GM12875 (cell line): ENCODE measurements around the gene KRT73.

Experiments
- H3K4me3 ChIP-seq: one replicate; pipeline ENCODE4 v1.5.1; 2011; ENCODE audit warnings: low read depth, low read length, control low read depth
- CTCF ChIP-seq: IDR thresholded peaks from 2 replicates; pipeline ENCODE4 v1.5.1; 2011; ENCODE audit warnings: low read depth, mild to moderate bottlenecking, control low read depth, inconsistent platforms, low read length, moderate library complexity, borderline replicate concordance; ENCODE audit not compliant: insufficient read depth

The KRT73 gene

GRCh38 chr12:52608161-52608560, 10.2 kb downstream of the KRT73 start:
- TF ChIP-seq CTCF = no peak
- H3K4me3 ChIP-seq = no peak overlapping the region

GRCh38 chr12:52607314-52607713, 11.0 kb downstream of the KRT73 start:
- H3K4me3 ChIP-seq = no peak overlapping the region
- no peak for TF ChIP-seq CTCF

GRCh38 chr12:52606581-52607218, 11.7 kb downstream of the KRT73 start:
- TF ChIP-seq CTCF = no peak
- H3K4me3 ChIP-seq = no peak overlapping the region

DNA sequence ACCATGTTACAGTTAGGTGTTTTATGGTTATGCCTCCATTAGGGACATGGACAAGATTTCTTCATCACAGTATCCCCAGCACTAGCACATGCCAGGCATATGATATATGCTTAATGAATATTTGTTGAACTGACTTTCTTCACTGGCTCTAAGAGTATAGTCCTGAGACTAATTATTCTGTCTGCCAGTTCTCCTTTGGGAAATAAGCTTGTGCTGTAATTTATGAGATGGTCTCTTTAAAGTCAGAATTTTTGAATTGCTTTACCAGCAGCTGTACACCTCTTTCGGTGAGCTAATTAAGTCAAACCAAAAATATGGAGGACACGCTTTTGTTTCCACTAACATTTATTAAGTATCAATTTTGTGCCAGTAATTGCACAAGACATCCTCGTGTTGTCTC, 12.3 kb downstream of the KRT73 start:
- no peak overlapping the region for H3K4me3 ChIP-seq
- no peak for TF ChIP-seq CTCF

GRCh38 chr12:52605542-52605941, 12.8 kb downstream of the KRT73 start:
- TF ChIP-seq CTCF = no peak
- no peak overlapping the region for H3K4me3 ChIP-seq

DNA sequence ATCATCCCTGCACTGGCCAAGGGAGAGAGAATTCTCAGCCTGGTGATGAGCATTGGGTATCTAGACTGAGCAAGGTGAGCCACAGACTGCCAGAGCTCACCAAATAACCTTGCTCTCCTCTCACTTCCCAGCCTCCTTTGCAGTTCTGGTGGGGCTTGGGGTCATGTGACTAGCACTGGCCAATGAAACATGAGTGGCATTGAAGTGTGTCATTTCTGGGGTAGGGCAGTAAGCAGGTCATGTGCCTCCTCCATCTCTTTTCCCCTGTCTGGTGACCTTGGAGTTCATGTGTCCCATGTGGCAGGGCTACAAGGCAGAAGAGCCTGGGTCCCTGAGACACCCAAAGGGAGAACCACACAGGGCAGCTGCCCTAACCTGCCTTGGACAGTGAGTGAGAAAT, 13.5 kb downstream of the KRT73 start:
- H3K4me3 ChIP-seq = no peak overlapping the region
- TF ChIP-seq CTCF = no peak

- H3K4me3 ChIP-seq = no peak overlapping the region
- no peak for TF ChIP-seq CTCF
Observed at GRCh38 chr12:52603314-52603713, 15.0 kb downstream of the KRT73 start.
